B cell (primary cell): ENCODE measurements around the gene ZNF598. TPM values are rescaled to one million over a fixed set of nuclear protein-coding genes. Genes with fewer than 3 reads are reported as not detected.

Experiments
- ATAC-seq: fragments of 200-7000 bp; cut with Tn5 transposase; one replicate; pipeline ENCODE4 v1.10.0; 2021; ENCODE audit warnings: low read depth, mild to moderate bottlenecking, moderate number of reproducible peaks, moderate library complexity
- CTCF ChIA-PET: fragments of 350-600 bp; sonication (Branson Sonifier 250); formaldehyde crosslinking; loops from one replicate; lab custom pipeline; 2021; ENCODE audit warnings: antibody characterized with exemption, inconsistent platforms; lab: Charles Lee
- POLR2A ChIA-PET: fragments of 350-600 bp; sonication (Branson Sonifier 250); formaldehyde crosslinking; loops from one replicate; lab custom pipeline; 2021; ENCODE audit warnings: antibody characterized with exemption; lab: Charles Lee
- DNase-seq: peaks from one replicate; pipeline ENCODE4 v3.0.0; 2013
- H2AFZ ChIP-seq: 2 replicates; pipeline ENCODE4 v1.6.1; 2012; ENCODE audit warnings: mild to moderate bottlenecking, low read depth, low read length; ENCODE audit not compliant: insufficient read depth, poor library complexity, severe bottlenecking
- H3K27ac ChIP-seq, 2 donors: 1 replicate in 1 of 2; 2 replicates in 1 of 2; pipeline ENCODE4 v1.5.1; 2012 to 2013; ENCODE audit warnings: low read length in 2 of 2, mild to moderate bottlenecking in 2 of 2, moderate library complexity in 1 of 2
- H3K27me3 ChIP-seq, 4 experiments: fragments of 200-600 bp in 1 of 4; sonication (generic) in 1 of 4; replicated peaks in 1 of 4; 1 replicate in 2 of 4; 2 replicates in 2 of 4; pipeline versions ENCODE4 v1.6.1 to v1.7.0; 2013 to 2016; ENCODE audit warnings: low read length in 3 of 4, mild to moderate bottlenecking in 2 of 4, mixed read lengths in 1 of 4, moderate library complexity in 1 of 4; ENCODE audit not compliant: insufficient read depth in 4 of 4, control insufficient read depth in 3 of 4; ENCODE audit errors: control extremely low read depth in 1 of 4
- H3K36me3 ChIP-seq, 2 experiments: replicated peaks in 1 of 2; 1 replicate in 1 of 2; 2 replicates in 1 of 2; pipeline versions ENCODE4 v1.6.1 to v1.7.1; 2013; ENCODE audit warnings: low read length in 1 of 2; ENCODE audit not compliant: insufficient read depth in 2 of 2, control insufficient read depth in 1 of 2; ENCODE audit errors: control extremely low read depth in 1 of 2, extremely low read depth in 1 of 2
- H3K4me1 ChIP-seq, 2 donors: fragments of 200-600 bp in 1 of 2; sonication (generic) in 1 of 2; 1 replicate in 1 of 2; 2 replicates in 1 of 2; pipeline versions ENCODE4 v1.5.1 to v1.6.1; 2013 to 2017; ENCODE audit warnings: low read length in 2 of 2; ENCODE audit not compliant: control insufficient read depth in 2 of 2, insufficient read depth in 2 of 2
- H3K4me2 ChIP-seq: replicated peaks from 2 replicates; pipeline ENCODE3; 2012; ENCODE audit warnings: mild to moderate bottlenecking, low read depth, low read length; ENCODE audit not compliant: poor library complexity, severe bottlenecking
- H3K4me3 ChIP-seq, 5 experiments: fragments of 200-600 bp in 1 of 5; sonication (generic) in 1 of 5; 1 replicate in 3 of 5; 2 replicates in 2 of 5; pipeline versions ENCODE4 v1.5.1 to v1.7.0; 2011 to 2016; ENCODE audit warnings: low read length in 4 of 5, mild to moderate bottlenecking in 4 of 5, low read depth in 2 of 5, control low read depth in 1 of 5, moderate library complexity in 1 of 5; ENCODE audit not compliant: insufficient read depth in 1 of 5; ENCODE audit errors: control extremely low read depth in 1 of 5, extremely low read depth in 1 of 5
- H3K79me2 ChIP-seq: fragments of 200-600 bp; sonication (generic); one replicate; pipeline ENCODE4 v1.6.0; 2016; ENCODE audit warnings: low read length; ENCODE audit not compliant: control insufficient read depth, insufficient read depth
- H3K9ac ChIP-seq: fragments of 200-600 bp; sonication (generic); 2 replicates; pipeline ENCODE4 v1.6.1; 2017; ENCODE audit warnings: mild to moderate bottlenecking, low read length, moderate library complexity
- H3K9me3 ChIP-seq, 3 donors: one replicate each; pipeline versions ENCODE4 v1.6.1 to v1.7.1; 2013; ENCODE audit warnings: low read length in 2 of 3; ENCODE audit not compliant: control insufficient read depth in 2 of 3, insufficient read depth in 1 of 3; ENCODE audit errors: control extremely low read depth in 1 of 3
- H4K20me1 ChIP-seq: 2 replicates; pipeline ENCODE4 v1.6.0; 2012; ENCODE audit warnings: mild to moderate bottlenecking, low read length; ENCODE audit not compliant: insufficient read depth, control insufficient read depth, poor library complexity, severe bottlenecking
- H3K27ac Mint-ChIP-seq: one replicate; pipeline ENCODE4 v1.8.0; 2021; ENCODE audit warnings: mixed read lengths
- H3K27me3 Mint-ChIP-seq: one replicate; pipeline ENCODE4 v1.8.0; 2021; ENCODE audit warnings: mixed read lengths
- H3K4me1 Mint-ChIP-seq: one replicate; pipeline ENCODE4 v1.8.0; 2021; ENCODE audit warnings: mixed read lengths
- H3K4me3 Mint-ChIP-seq: one replicate; pipeline ENCODE4 v1.8.0; 2021; ENCODE audit warnings: mixed read lengths
- H3K9me3 Mint-ChIP-seq: one replicate; pipeline ENCODE4 v1.8.0; 2022; ENCODE audit warnings: mixed read lengths; ENCODE audit not compliant: insufficient read depth
- EZH2 ChIP-seq: IDR thresholded peaks from 2 replicates; pipeline ENCODE4 v1.6.1; 2012; ENCODE audit warnings: borderline replicate concordance, low read depth, mild to moderate bottlenecking, moderate library complexity, low read length; ENCODE audit not compliant: insufficient read depth, poor library complexity, severe bottlenecking
- WGBS: methylation state at CpG from one replicate; pipeline ENCODE4 v1.1.5; 2013; ENCODE audit warnings: missing lambda C conversion rate; ENCODE audit not compliant: insufficient coverage; 5-methylcytosine and 5-hydroxymethylcytosine counted together
- intact Hi-C: fragments of 100-400 bp; cut with micrococcal nuclease; formaldehyde crosslinking; loops from one replicate; pipeline ENCODE4 v1.10.0; 2022
- polyA plus RNA-seq: library from polyadenylated mRNA; depleted of rRNA; stranded (reverse); fragments of >200 nt; gene quantifications from 2 replicates; pipeline ENCODE4 v1.2.3, GENCODE V29; 2012
- total RNA-seq, 2 donors: library from RNA; stranded (reverse); fragments of 120-200 nt in 1 of 2; gene quantifications; 1 replicate in 1 of 2; 2 replicates in 1 of 2; pipeline versions ENCODE4 v1.2.3 to v1.2.4, GENCODE V29; 2013 to 2022
- TF ChIP-seq, protein P1 (sequence below): fragments of 200-600 bp; IDR thresholded peaks from one replicate; pipeline ENCODE4 v1.8.0; 2022; ENCODE audit warnings: antibody characterized with exemption, mild to moderate bottlenecking

ZNF598 gene
- total and polyA plus RNA-seq, 2 donors (not counting 1 experiment from before 2014, with no cell fraction given) = 49.5 to 61.5 TPM

DNA sequence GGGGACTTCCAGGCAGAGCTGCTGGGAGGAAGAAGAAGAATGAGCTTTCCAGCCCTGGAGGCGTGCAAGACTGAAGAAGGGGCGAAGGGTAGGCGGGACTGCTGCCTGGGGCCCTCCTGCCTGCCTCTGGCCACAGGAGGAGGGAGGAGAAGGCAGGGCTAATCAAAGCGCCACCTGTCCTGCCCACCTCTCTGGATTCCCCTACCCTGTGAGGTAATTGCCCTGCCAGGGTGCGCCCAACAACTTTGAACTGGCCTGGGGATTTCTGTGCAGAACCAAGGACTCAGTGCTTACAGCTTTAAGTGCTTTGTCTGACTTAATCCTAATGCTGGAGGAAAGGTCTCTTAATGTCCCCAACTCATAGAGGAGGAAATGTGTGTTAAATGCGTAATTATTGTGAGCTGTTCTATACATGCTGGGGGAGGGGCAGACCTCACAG lies 28.2 kb downstream of the ZNF598 start, which contains the start of gene NOXO1:
Gene NOXO1 (minus strand): TSS at position 72 of the 439 bp plus-strand sequence. CDS start 290 bp downstream, outside the sequence.
- H3K27me3 Mint-ChIP-seq = peaks cover 6% of the 10 kb centered on the region
- DNase-seq = peak; percentile 56
- H3K4me2 ChIP-seq = no peak within 1 kb of the TSS

DNA sequence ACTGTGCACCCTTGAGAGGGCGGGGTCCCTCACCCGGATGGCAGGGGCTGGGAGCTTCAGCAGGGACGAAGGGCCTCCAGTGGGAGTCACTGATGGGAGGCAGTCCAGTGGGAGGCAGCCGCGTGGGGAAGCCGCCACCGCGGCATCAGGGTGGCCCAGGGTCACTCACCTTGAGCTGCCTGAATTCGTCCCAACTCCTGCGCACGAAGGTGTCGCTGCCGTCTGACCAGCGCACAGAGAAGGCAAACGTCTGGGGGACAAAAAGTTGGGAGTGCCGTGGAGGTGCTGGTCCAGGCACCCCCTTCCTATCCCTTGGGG lies 28.9 kb downstream of the ZNF598 start:
- Histone ChIP-seq H3K4me3 (no peak overlapping the region), H3K9ac (no peak overlapping the region), H3K9me3 (peaks cover 0 to 4% (median 0%) of the 10 kb centered on the region in 3 donors), H3K4me2 (no peak overlapping the region), H3K27ac (no peak overlapping the region), H3K79me2 (no peaks in the 10 kb centered on the region), H4K20me1 (peaks cover 16% of the 10 kb centered on the region), H3K36me3 (peaks cover 0 to 31% of the 10 kb centered on the region in 2 experiments), H2AFZ (no peak overlapping the region), H3K4me1 (peaks cover 16 to 35% of the 10 kb centered on the region in 2 donors), H3K27me3 (peaks cover 0 to 64% (median 20%) of the 10 kb centered on the region in 4 experiments)
- ChIA-PET CTCF (interaction anchor here (0.7 kb wide), 1 partner anchor 10 kb away, joined by 3 read pairs; the partner anchor contains the start of gene TBL3), POLR2A (no interaction called here)
- no peak overlapping the region for H3K27ac Mint-ChIP-seq
- peaks cover 6% of the 10 kb centered on the region for H3K27me3 Mint-ChIP-seq
- H3K4me1 Mint-ChIP-seq = peaks cover 22% of the 10 kb centered on the region
- H3K4me3 Mint-ChIP-seq = no peak overlapping the region
- no peak for ATAC-seq
- DNase-seq = no peak
- TF ChIP-seq, protein P1, sequence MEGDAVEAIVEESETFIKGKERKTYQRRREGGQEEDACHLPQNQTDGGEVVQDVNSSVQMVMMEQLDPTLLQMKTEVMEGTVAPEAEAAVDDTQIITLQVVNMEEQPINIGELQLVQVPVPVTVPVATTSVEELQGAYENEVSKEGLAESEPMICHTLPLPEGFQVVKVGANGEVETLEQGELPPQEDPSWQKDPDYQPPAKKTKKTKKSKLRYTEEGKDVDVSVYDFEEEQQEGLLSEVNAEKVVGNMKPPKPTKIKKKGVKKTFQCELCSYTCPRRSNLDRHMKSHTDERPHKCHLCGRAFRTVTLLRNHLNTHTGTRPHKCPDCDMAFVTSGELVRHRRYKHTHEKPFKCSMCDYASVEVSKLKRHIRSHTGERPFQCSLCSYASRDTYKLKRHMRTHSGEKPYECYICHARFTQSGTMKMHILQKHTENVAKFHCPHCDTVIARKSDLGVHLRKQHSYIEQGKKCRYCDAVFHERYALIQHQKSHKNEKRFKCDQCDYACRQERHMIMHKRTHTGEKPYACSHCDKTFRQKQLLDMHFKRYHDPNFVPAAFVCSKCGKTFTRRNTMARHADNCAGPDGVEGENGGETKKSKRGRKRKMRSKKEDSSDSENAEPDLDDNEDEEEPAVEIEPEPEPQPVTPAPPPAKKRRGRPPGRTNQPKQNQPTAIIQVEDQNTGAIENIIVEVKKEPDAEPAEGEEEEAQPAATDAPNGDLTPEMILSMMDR = no peak
- TF ChIP-seq EZH2 = no peak
- 29% methylated on average over 16 of the region's 16 CpGs for WGBS
- no peaks in the 10 kb centered on the region for H3K9me3 Mint-ChIP-seq
- intact Hi-C loops = no loop called here

More for the DNA sequence above, 28.2 kb downstream of the ZNF598 start, which contains the start of gene NOXO1:
- 48% methylated on average over 5 of the region's 6 CpGs for WGBS
- H3K4me1 Mint-ChIP-seq = peaks cover 22% of the 10 kb centered on the region
- no peaks in the 10 kb centered on the region for H3K9me3 Mint-ChIP-seq
- ChIA-PET CTCF (interaction anchor here (0.9 to 1.0 kb wide), 2 partner anchors 22 to 174 kb away, joined by 3 read pairs; no protein-coding TSS in a partner anchor), POLR2A (interaction anchor here (0.6 to 3.5 kb wide), 4 partner anchors 10 to 169 kb away, joined by 3 to 15 read pairs (median 6); partner anchors contain the start of genes RPS2 and TBL3)
- H3K4me3 ChIP-seq = no peak within 1 kb of the TSS
- H3K9me3 ChIP-seq = peaks cover 0 to 4% (median 0%) of the 10 kb centered on the region in 3 donors
- peak within 1 kb of the TSS; percentile 49 for H3K4me3 Mint-ChIP-seq
- intact Hi-C loops = no loop called here
- ATAC-seq = no peak
- peaks cover 9% of the 10 kb centered on the region for H4K20me1 ChIP-seq
- H3K27ac Mint-ChIP-seq = peak within 1 kb of the TSS; percentile 56
- peaks cover 16 to 35% of the 10 kb centered on the region in 2 donors for H3K4me1 ChIP-seq
- H2AFZ ChIP-seq = no peak within 1 kb of the TSS
- H3K36me3 ChIP-seq = peaks cover 0 to 29% of the 10 kb centered on the region in 2 experiments
- TF ChIP-seq, protein P1 = no peak
- TF ChIP-seq EZH2 = no peak
- no peak within 1 kb of the TSS for H3K27ac ChIP-seq
- no peaks in the 10 kb centered on the region for H3K79me2 ChIP-seq
- peaks cover 0 to 57% (median 19%) of the 10 kb centered on the region in 4 experiments for H3K27me3 ChIP-seq
- H3K9ac ChIP-seq = no peak within 1 kb of the TSS
